PC-9 (cell line): ENCODE data around the gene SLC12A3. TPM values are rescaled to one million over a fixed set of nuclear protein-coding genes. Genes with fewer than 3 reads are reported as not detected.
A peak's percentile ranks its signal among the peaks of the same experiment; 100 is the strongest.

Experiments used
- BruUV-seq: library from RNA; stranded (reverse); fragments of 400-500 nt; replicated peaks from 2 replicates; lab custom pipeline; 2021; lab: Mats Ljungman, UMichigan
- CTCF ChIA-PET: fragments of 300-600 bp; sonication (Branson Sonifier 250); formaldehyde crosslinking; loops from one replicate; lab custom pipeline; 2022; ENCODE audit warnings: antibody characterized with exemption; lab: Charles Lee
- POLR2A ChIA-PET: fragments of 300-600 bp; sonication (Branson Sonifier 250); formaldehyde crosslinking; loops from one replicate; lab custom pipeline; 2022; ENCODE audit warnings: antibody characterized with exemption; ENCODE audit not compliant: unreplicated experiment; lab: Charles Lee
- DNase-seq, 2 experiments: peaks; one replicate each; pipeline versions ENCODE4 v3.0.0 to v3.0.0-alpha.2; 2015 to 2022; ENCODE audit warnings: mixed read lengths in 1 of 2
- H2AFZ ChIP-seq: fragments of 200-600 bp; sonication (generic); 2 replicates; pipeline ENCODE4 v1.8.1; 2017; ENCODE audit warnings: antibody characterized with exemption
- H3F3A ChIP-seq: fragments of 200-600 bp; sonication (generic); 2 replicates; pipeline ENCODE4 v1.8.1; 2017; ENCODE audit warnings: antibody characterized with exemption, mild to moderate bottlenecking, low read depth; ENCODE audit not compliant: insufficient read depth
- H3K27ac ChIP-seq: fragments of 200-600 bp; sonication (generic); 2 replicates; pipeline ENCODE4 v1.6.1; 2016; ENCODE audit warnings: mixed run types
- H3K27me3 ChIP-seq: fragments of 200-600 bp; sonication (generic); 2 replicates; pipeline ENCODE4 v1.6.1; 2016; ENCODE audit warnings: low read depth, mixed run types; ENCODE audit not compliant: insufficient read depth
- H3K36me3 ChIP-seq: fragments of 200-600 bp; sonication (generic); 2 replicates; pipeline ENCODE4 v1.6.1; 2016; ENCODE audit warnings: low read depth, mixed run types
- H3K4me1 ChIP-seq: fragments of 200-600 bp; sonication (generic); replicated peaks from 2 replicates; pipeline ENCODE4 v1.6.1; 2016; ENCODE audit warnings: mixed run types; ENCODE audit not compliant: insufficient read depth
- H3K4me2 ChIP-seq: fragments of 200-600 bp; sonication (generic); 2 replicates; pipeline ENCODE4 v1.6.1; 2017; ENCODE audit warnings: mixed run types
- H3K4me3 ChIP-seq: fragments of 200-600 bp; sonication (generic); 2 replicates; pipeline ENCODE4 v1.6.1; 2016; ENCODE audit warnings: mixed run types
- H3K79me2 ChIP-seq: fragments of 200-600 bp; sonication (generic); 2 replicates; pipeline ENCODE4 v1.6.1; 2017; ENCODE audit warnings: low read depth, mixed run types
- H3K9me2 ChIP-seq: fragments of 200-600 bp; sonication (generic); 2 replicates; pipeline ENCODE4 v1.8.1; 2017; ENCODE audit warnings: mild to moderate bottlenecking; ENCODE audit not compliant: insufficient read depth
- H3K9me3 ChIP-seq: fragments of 200-600 bp; sonication (generic); 2 replicates; pipeline ENCODE4 v1.8.1; 2016; ENCODE audit warnings: low read depth; ENCODE audit not compliant: insufficient read depth
- H4K20me1 ChIP-seq: fragments of 200-600 bp; sonication (generic); 2 replicates; pipeline ENCODE4 v1.8.1; 2017; ENCODE audit not compliant: insufficient read depth
- EZH2 ChIP-seq: fragments of 200-600 bp; sonication (generic); IDR thresholded peaks from 2 replicates; pipeline ENCODE4 v1.8.0; 2017; ENCODE audit warnings: antibody characterized with exemption, low read depth
- intact Hi-C: fragments of 100-400 bp; cut with micrococcal nuclease; formaldehyde crosslinking; loops from one replicate; pipeline ENCODE4 v1.10.0; 2022; ENCODE audit not compliant: unreplicated experiment
- total RNA-seq: library from RNA; stranded (reverse); gene quantifications from 2 replicates; pipeline ENCODE4 v1.2.3, GENCODE V29; 2021
- TF ChIP-seq, protein P1 (sequence below): fragments of 200-600 bp; sonication (generic); conservative IDR thresholded peaks from 2 replicates; pipeline ENCODE4 v1.6.1; 2017; ENCODE audit warnings: mixed run types, antibody characterized with exemption, mild to moderate bottlenecking, moderate library complexity

SLC12A3 gene
- total RNA-seq, 1 experiment from 2014 or later = 0.26 TPM

DNA sequence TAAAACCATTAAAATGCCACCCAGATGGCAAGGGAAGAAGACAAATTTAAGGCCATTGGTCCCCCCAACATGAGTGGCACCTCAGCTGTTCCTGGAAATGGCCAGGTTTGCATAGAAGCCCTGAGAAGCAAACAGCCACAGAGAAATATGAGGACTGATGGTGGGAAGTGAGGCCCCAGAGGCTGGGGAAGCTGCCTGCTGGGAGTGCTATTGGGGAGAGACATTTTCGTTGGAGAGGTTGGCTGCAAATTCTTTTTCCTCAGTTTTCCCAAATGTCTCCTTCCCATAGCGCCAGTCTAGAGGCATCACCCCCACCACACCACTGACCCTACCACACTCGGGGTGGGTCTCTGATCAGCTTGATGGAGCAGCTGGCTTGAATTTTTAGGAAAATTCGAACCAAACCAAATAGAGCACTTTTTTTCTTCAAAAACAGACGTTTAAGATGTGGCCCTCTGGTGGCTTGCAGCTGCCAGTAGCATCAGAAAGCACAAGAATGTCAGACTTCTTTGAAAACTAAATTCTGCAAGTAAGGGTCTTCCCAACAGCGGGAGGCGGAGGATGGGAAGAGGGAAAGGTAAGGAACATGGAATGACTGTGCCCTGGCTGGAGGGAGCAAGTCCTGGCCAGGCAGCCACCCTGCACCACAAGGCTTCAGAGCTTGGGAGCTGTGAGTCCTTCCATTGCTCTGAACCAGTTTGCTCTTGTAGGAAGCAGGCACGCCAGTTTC is 13.2 kb upstream of the SLC12A3 start:
- H3K79me2 ChIP-seq = no peaks in the 10 kb centered on the region
- no TSS peak for BruUV-seq
- no peak overlapping the region for H3K27ac ChIP-seq
- intact Hi-C loops = loop anchor here (1.0 kb wide), 1 partner anchor 45 kb away; no protein-coding TSS in a partner anchor
- H3K4me1 ChIP-seq = peaks cover 28% of the 10 kb centered on the region
- H4K20me1 ChIP-seq = no peaks in the 10 kb centered on the region
- CTCF ChIA-PET = interaction anchor here (0.6 to 1.3 kb wide), 3 partner anchors 20 to 341 kb away, joined by 3 to 10 read pairs (median 3); no protein-coding TSS in a partner anchor
- no peak for TF ChIP-seq EZH2
- TF ChIP-seq, protein P1, sequence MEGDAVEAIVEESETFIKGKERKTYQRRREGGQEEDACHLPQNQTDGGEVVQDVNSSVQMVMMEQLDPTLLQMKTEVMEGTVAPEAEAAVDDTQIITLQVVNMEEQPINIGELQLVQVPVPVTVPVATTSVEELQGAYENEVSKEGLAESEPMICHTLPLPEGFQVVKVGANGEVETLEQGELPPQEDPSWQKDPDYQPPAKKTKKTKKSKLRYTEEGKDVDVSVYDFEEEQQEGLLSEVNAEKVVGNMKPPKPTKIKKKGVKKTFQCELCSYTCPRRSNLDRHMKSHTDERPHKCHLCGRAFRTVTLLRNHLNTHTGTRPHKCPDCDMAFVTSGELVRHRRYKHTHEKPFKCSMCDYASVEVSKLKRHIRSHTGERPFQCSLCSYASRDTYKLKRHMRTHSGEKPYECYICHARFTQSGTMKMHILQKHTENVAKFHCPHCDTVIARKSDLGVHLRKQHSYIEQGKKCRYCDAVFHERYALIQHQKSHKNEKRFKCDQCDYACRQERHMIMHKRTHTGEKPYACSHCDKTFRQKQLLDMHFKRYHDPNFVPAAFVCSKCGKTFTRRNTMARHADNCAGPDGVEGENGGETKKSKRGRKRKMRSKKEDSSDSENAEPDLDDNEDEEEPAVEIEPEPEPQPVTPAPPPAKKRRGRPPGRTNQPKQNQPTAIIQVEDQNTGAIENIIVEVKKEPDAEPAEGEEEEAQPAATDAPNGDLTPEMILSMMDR = peak; percentile 63
- no peaks in the 10 kb centered on the region for H3K27me3 ChIP-seq
- POLR2A ChIA-PET = interaction anchor here (0.6 kb wide), 1 partner anchor 303 kb away, joined by 27 read pairs; no protein-coding TSS in a partner anchor
- H3F3A ChIP-seq = peaks cover 25% of the 10 kb centered on the region; the same call in 1 of the 2 replicates
- H2AFZ ChIP-seq = no peak overlapping the region
- H3K36me3 ChIP-seq = no peaks in the 10 kb centered on the region
- no peaks in the 10 kb centered on the region for H3K9me3 ChIP-seq
- peak in 1 of 2 experiments; percentile 11 for DNase-seq
- no peak overlapping the region for H3K4me2 ChIP-seq
- H3K9me2 ChIP-seq = no peaks in the 10 kb centered on the region
- H3K4me3 ChIP-seq = no peak overlapping the region

DNA sequence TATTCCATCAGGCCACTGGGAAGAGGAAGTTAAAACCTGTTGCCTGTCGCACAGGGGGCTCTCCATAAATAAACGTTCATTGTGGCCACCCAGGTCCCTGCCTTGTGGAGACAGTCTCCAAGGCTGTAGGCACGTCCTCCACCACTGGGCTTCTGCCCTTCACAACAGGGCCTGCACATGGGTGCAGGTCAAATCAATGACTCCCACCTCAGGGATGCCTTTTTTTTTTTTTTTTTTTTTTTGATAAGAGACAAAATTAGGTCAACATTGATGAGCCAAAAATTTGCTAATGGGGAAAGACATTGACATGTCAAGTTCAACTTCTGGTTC is 12.6 kb upstream of the SLC12A3 start:
- peaks cover 28% of the 10 kb centered on the region for H3K4me1 ChIP-seq

DNA sequence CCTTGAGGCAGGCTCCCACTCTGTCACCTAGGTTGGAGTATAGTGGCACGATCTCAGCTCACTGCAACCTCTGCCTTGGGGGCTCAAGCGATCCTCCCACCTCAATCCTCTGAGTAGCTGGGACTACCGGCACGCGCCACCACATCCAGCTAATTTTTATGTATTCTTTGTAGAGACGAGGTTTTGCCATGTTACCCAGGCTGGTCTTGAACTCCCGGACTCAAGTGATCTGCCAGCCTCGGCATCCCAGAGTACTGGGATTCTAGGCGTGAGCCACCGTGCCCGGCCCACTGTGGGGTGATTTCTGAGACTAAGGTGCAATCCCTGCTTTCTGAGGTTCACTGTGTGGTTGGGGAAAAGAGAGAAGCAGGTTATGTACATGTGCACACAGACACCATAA is 12.0 kb upstream of the SLC12A3 start:
- H3K27ac ChIP-seq = no peak overlapping the region
- DNase-seq = no peak
- H3F3A ChIP-seq = peaks cover 16% of the 10 kb centered on the region; the same call in 1 of the 2 replicates
- no peaks in the 10 kb centered on the region for H3K9me2 ChIP-seq
- no TSS peak for BruUV-seq
- TF ChIP-seq, protein P1 = no peak
- TF ChIP-seq EZH2 = no peak
- no peaks in the 10 kb centered on the region for H3K27me3 ChIP-seq
- H3K36me3 ChIP-seq = no peaks in the 10 kb centered on the region
- H4K20me1 ChIP-seq = no peaks in the 10 kb centered on the region
- no peak overlapping the region for H3K4me2 ChIP-seq
- H3K4me3 ChIP-seq = no peak overlapping the region
- ChIA-PET POLR2A (no interaction called here), CTCF (interaction anchor here (1.2 kb wide), 1 partner anchor 16 kb away, joined by 8 read pairs; no protein-coding TSS in a partner anchor)
- no peaks in the 10 kb centered on the region for H3K9me3 ChIP-seq
- peaks cover 23% of the 10 kb centered on the region for H3K4me1 ChIP-seq
- no peak overlapping the region for H2AFZ ChIP-seq
- H3K79me2 ChIP-seq = no peaks in the 10 kb centered on the region
- intact Hi-C loops = no loop called here

More for the DNA sequence above, 12.6 kb upstream of the SLC12A3 start:
- no TSS peak for BruUV-seq
- H4K20me1 ChIP-seq = no peaks in the 10 kb centered on the region
- peak in 1 of 2 experiments; percentile 3 for DNase-seq
- no peak overlapping the region for H3K4me2 ChIP-seq
- H3K4me3 ChIP-seq = no peak overlapping the region
- no peak overlapping the region for H3K27ac ChIP-seq
- H3K79me2 ChIP-seq = no peaks in the 10 kb centered on the region
- no peaks in the 10 kb centered on the region for H3K36me3 ChIP-seq
- H2AFZ ChIP-seq = no peak overlapping the region
- no peaks in the 10 kb centered on the region for H3K27me3 ChIP-seq
- no peak for TF ChIP-seq EZH2
- TF ChIP-seq, protein P1 = no peak
- no peaks in the 10 kb centered on the region for H3K9me2 ChIP-seq
- ChIA-PET CTCF (no interaction called here), POLR2A (no interaction called here)
- H3K9me3 ChIP-seq = no peaks in the 10 kb centered on the region
- peaks cover 21% of the 10 kb centered on the region; the same call in 1 of the 2 replicates for H3F3A ChIP-seq
- intact Hi-C loops = no loop called here
